A673 (cell line): ENCODE data around the gene PPY. TPM values are rescaled to one million over a fixed set of nuclear protein-coding genes. Genes with fewer than 3 reads are reported as not detected.

Experiments used
- BruUV-seq: library from RNA; stranded (reverse); fragments of 400-500 nt; replicated peaks from 2 replicates; lab custom pipeline; 2021; lab: Mats Ljungman, UMichigan
- CTCF ChIA-PET: fragments of 300-600 bp; sonication (Branson Sonifier 250); formaldehyde crosslinking; loops from one replicate; lab custom pipeline; 2022; ENCODE audit warnings: antibody characterized with exemption; lab: Charles Lee
- POLR2A ChIA-PET: fragments of 300-600 bp; sonication (Branson Sonifier 250); formaldehyde crosslinking; loops from one replicate; lab custom pipeline; 2022; ENCODE audit warnings: antibody characterized with exemption; ENCODE audit not compliant: low non-redundant PET; lab: Charles Lee
- DNase-seq: peaks from one replicate; pipeline ENCODE4 v3.0.0-alpha.2; 2015; ENCODE audit warnings: low spot score
- H3K27ac ChIP-seq: fragments of 200-600 bp; sonication (generic); 2 replicates; pipeline ENCODE4 v1.5.1; 2016; ENCODE audit warnings: mixed run types, low read depth, mild to moderate bottlenecking, mixed read lengths, antibody characterized with exemption, low read length; ENCODE audit not compliant: poor library complexity, severe bottlenecking
- H3K27me3 ChIP-seq: fragments of 200-600 bp; sonication (generic); replicated peaks from 2 replicates; pipeline ENCODE4 v1.6.1; 2017; ENCODE audit warnings: mixed run types, low read depth, mild to moderate bottlenecking, mixed read lengths, antibody characterized with exemption, low read length; ENCODE audit not compliant: insufficient read depth, poor library complexity
- H3K36me3 ChIP-seq: fragments of 200-600 bp; sonication (generic); 2 replicates; pipeline ENCODE4 v1.6.1; 2016; ENCODE audit warnings: mixed run types, mild to moderate bottlenecking, mixed read lengths, antibody characterized with exemption, low read length; ENCODE audit not compliant: insufficient read depth, poor library complexity, severe bottlenecking
- H3K4me1 ChIP-seq: fragments of 200-600 bp; sonication (generic); 2 replicates; pipeline ENCODE4 v1.6.1; 2017; ENCODE audit warnings: mixed run types, mild to moderate bottlenecking, mixed read lengths, antibody characterized with exemption, low read length; ENCODE audit not compliant: insufficient read depth, poor library complexity, severe bottlenecking
- H3K4me3 ChIP-seq: fragments of 200-600 bp; sonication (generic); 2 replicates; pipeline ENCODE4 v1.5.1; 2016; ENCODE audit warnings: low read depth, mixed run types, mild to moderate bottlenecking, mixed read lengths, low read length; ENCODE audit not compliant: poor library complexity, severe bottlenecking
- H3K9me3 ChIP-seq: fragments of 200-600 bp; sonication (generic); 2 replicates; pipeline ENCODE4 v1.6.1; 2016; ENCODE audit warnings: mixed run types, low read depth, mild to moderate bottlenecking, mixed read lengths, antibody characterized with exemption, low read length; ENCODE audit not compliant: poor library complexity, severe bottlenecking
- CTCF ChIP-seq: fragments of 300-800, 200-600 bp; sonication (generic); conservative IDR thresholded peaks from 2 replicates; pipeline ENCODE4 v1.5.1; 2017; ENCODE audit warnings: low read depth, mild to moderate bottlenecking, antibody characterized with exemption, low read length, moderate library complexity, mixed read lengths
- EZH2 ChIP-seq: fragments of 200-600 bp; sonication (generic); IDR thresholded peaks from 2 replicates; pipeline ENCODE4 v1.6.1; 2017; ENCODE audit warnings: borderline replicate concordance, low read depth, mild to moderate bottlenecking, mixed read lengths, antibody characterized with exemption, low read length; ENCODE audit not compliant: poor library complexity, severe bottlenecking
- intact Hi-C: fragments of 100-400 bp; cut with micrococcal nuclease; formaldehyde crosslinking; loops from one replicate; pipeline ENCODE4 v1.10.0; 2022; ENCODE audit not compliant: unreplicated experiment
- total RNA-seq: library from RNA; stranded (reverse); gene quantifications from 2 replicates; pipeline ENCODE4 v1.2.3, GENCODE V29; 2021

PPY gene
- total RNA-seq, 1 experiment from 2014 or later = not detected

DNA sequence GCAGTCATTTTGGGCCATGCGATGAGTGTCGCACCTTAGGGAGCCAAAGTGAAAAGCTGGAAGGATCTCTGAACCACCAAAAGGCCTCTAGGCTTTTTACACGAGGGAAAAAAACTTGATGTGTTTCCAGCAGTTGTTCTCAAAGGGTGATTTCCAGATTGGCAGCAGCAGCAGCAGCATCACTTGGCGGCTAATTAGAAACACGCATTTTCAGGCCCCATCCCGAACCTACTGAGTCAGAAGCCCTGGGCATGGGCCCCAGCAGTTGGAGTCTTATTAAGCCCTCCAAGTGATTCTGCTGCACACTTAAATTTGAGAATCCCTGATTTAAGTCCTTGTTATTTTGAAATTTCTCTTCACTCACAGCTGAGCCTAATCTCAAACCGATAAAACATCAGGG is 36.7 kb upstream of the PPY start:
- CTCF ChIA-PET = no interaction called here

GRCh38 chr17:43978078-43978477 is 35.8 kb upstream of the PPY start:
- DNase-seq = no peak

More for the DNA sequence above, 36.7 kb upstream of the PPY start:
- Histone ChIP-seq H3K27ac (no peak overlapping the region), H3K4me1 (no peaks in the 10 kb centered on the region), H3K9me3 (no peaks in the 10 kb centered on the region), H3K36me3 (no peaks in the 10 kb centered on the region), H3K4me3 (no peak overlapping the region), H3K27me3 (no peaks in the 10 kb centered on the region)
- POLR2A ChIA-PET = no interaction called here
- BruUV-seq = no TSS peak
- no peak for DNase-seq
- intact Hi-C loops = no loop called here
- TF ChIP-seq CTCF (no peak), EZH2 (no peak)

DNA sequence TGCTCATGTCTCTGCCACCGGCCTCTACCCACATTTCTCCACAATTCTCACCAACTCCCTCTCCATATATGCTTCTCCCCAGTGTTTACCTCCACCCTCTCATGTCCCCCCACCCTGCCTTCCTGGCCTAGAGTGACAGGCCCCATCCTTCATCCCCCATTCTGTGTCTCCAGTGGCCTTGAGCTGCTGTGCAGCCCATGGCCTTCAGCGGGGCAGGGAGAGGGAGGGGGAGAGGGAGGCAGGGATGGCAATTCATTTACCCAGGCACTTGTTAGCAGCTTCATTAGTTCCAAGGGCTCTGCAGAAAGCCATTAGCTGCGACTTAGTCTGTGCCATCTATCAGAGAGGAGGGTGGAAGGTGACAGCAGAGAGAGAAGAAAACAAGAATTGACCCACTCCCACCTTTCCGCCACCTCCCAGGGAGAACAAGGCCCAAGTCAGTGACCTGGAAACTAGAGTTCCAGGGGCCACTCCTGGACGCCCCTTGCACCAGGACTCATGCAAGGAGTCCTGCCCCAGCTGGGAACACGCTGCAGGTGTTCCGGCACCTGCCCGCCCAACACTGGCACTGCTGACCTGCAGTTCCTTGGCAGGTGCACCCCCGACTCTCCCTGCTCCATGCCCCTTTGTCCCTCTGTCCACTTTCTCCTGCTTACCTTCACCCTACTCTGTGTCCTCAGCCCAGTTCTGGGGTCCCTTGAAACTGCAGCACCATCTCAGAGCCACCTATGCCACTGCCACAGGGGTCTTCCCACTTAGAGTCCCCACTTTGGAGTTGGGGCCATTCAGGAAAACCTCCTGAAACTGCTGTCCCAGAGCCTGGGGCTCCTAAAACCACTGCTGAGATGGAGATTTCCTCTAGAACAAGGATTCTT is 34.9 kb upstream of the PPY start:
- Histone ChIP-seq H3K27ac (no peak overlapping the region), H3K4me3 (no peak overlapping the region), H3K9me3 (no peaks in the 10 kb centered on the region), H3K4me1 (no peaks in the 10 kb centered on the region), H3K27me3 (no peaks in the 10 kb centered on the region), H3K36me3 (no peaks in the 10 kb centered on the region)
- TF ChIP-seq EZH2 (no peak), CTCF (no peak)
- ChIA-PET CTCF (no interaction called here), POLR2A (no interaction called here)
- DNase-seq = no peak
- no TSS peak for BruUV-seq
- intact Hi-C loops = no loop called here

More at GRCh38 chr17:43978078-43978477, 35.8 kb upstream of the PPY start:
- ChIA-PET CTCF (no interaction called here), POLR2A (no interaction called here)
- Histone ChIP-seq H3K27me3 (no peaks in the 10 kb centered on the region), H3K4me3 (no peak overlapping the region), H3K27ac (no peak overlapping the region), H3K36me3 (no peaks in the 10 kb centered on the region), H3K4me1 (no peaks in the 10 kb centered on the region), H3K9me3 (no peaks in the 10 kb centered on the region)
- no TSS peak for BruUV-seq
- intact Hi-C loops = no loop called here
- no peak for TF ChIP-seq CTCF
- no peak for TF ChIP-seq EZH2
